Ectodermal cell (in vitro differentiated cells): ENCODE results near the gene KLF6.

ENCODE experiments used
- H3K27ac ChIP-seq: 2 replicates; pipeline ENCODE4 v1.7.0; 2013; ENCODE audit warnings: mild to moderate bottlenecking, low read depth, low read length; ENCODE audit not compliant: insufficient read depth, poor library complexity, severe bottlenecking
- H3K27me3 ChIP-seq: 2 replicates; pipeline ENCODE4 v1.7.0; 2013; ENCODE audit warnings: mild to moderate bottlenecking, low read length; ENCODE audit not compliant: insufficient read depth, control insufficient read depth, poor library complexity, severe bottlenecking
- H3K36me3 ChIP-seq: one replicate; pipeline ENCODE4 v1.7.0; 2013; ENCODE audit warnings: low read length; ENCODE audit not compliant: control insufficient read depth, insufficient read depth
- H3K4me1 ChIP-seq: one replicate; pipeline ENCODE4 v1.7.0; 2013; ENCODE audit warnings: low read length; ENCODE audit not compliant: control insufficient read depth, insufficient read depth
- H3K4me3 ChIP-seq: 2 replicates; pipeline ENCODE4 v1.7.0; 2013; ENCODE audit warnings: low read depth, low read length, control low read depth; ENCODE audit not compliant: insufficient read depth
- H3K9me3 ChIP-seq: 2 replicates; pipeline ENCODE4 v1.7.0; 2013; ENCODE audit warnings: mild to moderate bottlenecking, low read length, moderate library complexity; ENCODE audit not compliant: control insufficient read depth
- WGBS, 2 experiments: methylation state at CpG; one replicate each; pipeline ENCODE4 v1.1.7; 2013; ENCODE audit warnings: missing lambda C conversion rate in 2 of 2; 5-methylcytosine and 5-hydroxymethylcytosine counted together

The KLF6 gene

GRCh38 chr10:3763852-3764625 is 21.0 kb downstream of the KLF6 start:
- 89 to 94% methylated on average over 8 of the region's 8 CpGs for WGBS, 2 experiments
- no peaks in the 10 kb centered on the region for H3K4me1 ChIP-seq
- no peak overlapping the region for H3K4me3 ChIP-seq
- no peaks in the 10 kb centered on the region for H3K27me3 ChIP-seq
- H3K27ac ChIP-seq, result no peak overlapping the region
- no peaks in the 10 kb centered on the region for H3K9me3 ChIP-seq
- H3K36me3 ChIP-seq, result no peaks in the 10 kb centered on the region

DNA sequence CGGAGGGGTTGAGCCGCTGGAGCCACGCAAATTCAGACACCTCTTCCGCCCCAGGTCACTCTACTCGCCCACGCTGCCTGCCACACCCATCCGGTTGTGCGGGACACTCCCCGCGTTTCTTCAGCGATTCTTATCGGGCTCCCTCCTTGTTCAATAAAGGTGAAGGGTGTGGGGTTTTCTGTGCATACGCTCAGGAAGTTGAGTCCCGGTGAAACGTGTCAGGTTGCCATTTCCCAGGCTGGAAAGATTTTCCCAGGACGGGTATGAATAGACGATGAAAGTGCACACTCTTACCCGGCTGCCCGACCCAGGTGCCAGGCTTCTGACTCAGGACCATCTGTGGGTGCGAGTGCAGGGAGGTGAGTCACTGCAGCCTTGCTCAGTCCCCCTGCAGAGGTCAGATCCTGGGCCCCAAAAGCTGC is 22.0 kb downstream of the KLF6 start:
- Histone ChIP-seq H3K27ac (no peak overlapping the region), H3K9me3 (no peaks in the 10 kb centered on the region), H3K4me1 (no peaks in the 10 kb centered on the region), H3K36me3 (no peaks in the 10 kb centered on the region), H3K27me3 (no peaks in the 10 kb centered on the region), H3K4me3 (no peak overlapping the region)
- WGBS, 2 experiments, result 92 to 94% methylated on average over 20 of the region's 20 CpGs

- Histone ChIP-seq H3K4me3 (no peak overlapping the region), H3K4me1 (no peaks in the 10 kb centered on the region), H3K36me3 (no peaks in the 10 kb centered on the region), H3K9me3 (no peaks in the 10 kb centered on the region), H3K27ac (no peak overlapping the region), H3K27me3 (no peaks in the 10 kb centered on the region)
- WGBS, 2 experiments, result 93% methylated on average over 1 of the region's 1 CpG; no CpG with 5 or more reads in 1 of the 2 experiments
Observed at GRCh38 chr10:3762309-3762708, 22.7 kb downstream of the KLF6 start.

GRCh38 chr10:3761904-3762303 is 23.1 kb downstream of the KLF6 start:
- no peaks in the 10 kb centered on the region for H3K27me3 ChIP-seq
- H3K4me1 ChIP-seq, result no peaks in the 10 kb centered on the region

GRCh38 chr10:3761021-3761686 is 23.9 kb downstream of the KLF6 start:
- Histone ChIP-seq H3K9me3 (no peaks in the 10 kb centered on the region), H3K4me1 (no peaks in the 10 kb centered on the region), H3K4me3 (no peak overlapping the region), H3K36me3 (no peaks in the 10 kb centered on the region), H3K27me3 (no peaks in the 10 kb centered on the region), H3K27ac (no peak overlapping the region)
- WGBS, 2 experiments, result 92 to 96% methylated on average over 8 of the region's 8 CpGs

More at GRCh38 chr10:3761904-3762303, 23.1 kb downstream of the KLF6 start:
- Histone ChIP-seq H3K36me3 (no peaks in the 10 kb centered on the region), H3K27ac (no peak overlapping the region), H3K9me3 (no peaks in the 10 kb centered on the region), H3K4me3 (no peak overlapping the region)
- WGBS, 2 experiments, result 29 to 34% methylated on average over 5 of the region's 5 CpGs

- no peak overlapping the region for H3K27ac ChIP-seq
- H3K27me3 ChIP-seq, result no peaks in the 10 kb centered on the region
- H3K9me3 ChIP-seq, result no peaks in the 10 kb centered on the region
- WGBS, 2 experiments, result 94 to 96% methylated on average over 13 to 14 of the region's 14 CpGs
- no peaks in the 10 kb centered on the region for H3K4me1 ChIP-seq
- no peaks in the 10 kb centered on the region for H3K36me3 ChIP-seq
- no peak overlapping the region for H3K4me3 ChIP-seq
Observed at GRCh38 chr10:3760083-3760482, 24.9 kb downstream of the KLF6 start.

GRCh38 chr10:3759397-3759796 is 25.6 kb downstream of the KLF6 start:
- Histone ChIP-seq H3K4me1 (no peaks in the 10 kb centered on the region), H3K9me3 (no peaks in the 10 kb centered on the region), H3K36me3 (no peaks in the 10 kb centered on the region), H3K4me3 (no peak overlapping the region), H3K27ac (no peak overlapping the region), H3K27me3 (no peaks in the 10 kb centered on the region)
- 93 to 98% methylated on average over 2 of the region's 2 CpGs for WGBS, 2 experiments

DNA sequence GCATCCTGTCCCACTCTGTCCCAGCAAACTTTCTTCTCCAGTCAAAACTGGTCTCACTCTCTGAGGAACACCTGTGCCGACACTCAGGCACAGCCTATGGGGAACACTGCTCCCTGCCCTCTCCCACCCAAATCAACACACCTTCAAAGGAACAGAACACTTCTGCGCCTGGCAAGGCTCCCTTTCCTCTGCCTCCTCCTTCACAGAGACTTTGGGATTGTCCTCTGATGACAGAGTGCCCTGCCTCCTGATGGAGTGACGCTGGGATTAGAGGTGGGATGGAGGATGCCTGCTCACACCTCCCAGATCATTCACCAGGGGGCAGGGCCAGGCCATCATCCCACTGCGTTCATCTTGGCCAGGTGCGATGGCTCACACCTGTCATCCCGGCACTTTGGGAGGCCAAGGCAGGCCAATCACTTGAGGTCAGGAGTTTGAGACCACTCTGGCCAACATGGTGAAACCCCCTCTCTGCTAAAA is 26.5 kb downstream of the KLF6 start:
- Histone ChIP-seq H3K4me1 (no peaks in the 10 kb centered on the region), H3K36me3 (no peaks in the 10 kb centered on the region), H3K9me3 (no peaks in the 10 kb centered on the region), H3K4me3 (no peak overlapping the region), H3K27ac (no peak overlapping the region), H3K27me3 (no peaks in the 10 kb centered on the region)
- WGBS, 2 experiments, result 87 to 91% methylated on average over 6 of the region's 6 CpGs

DNA sequence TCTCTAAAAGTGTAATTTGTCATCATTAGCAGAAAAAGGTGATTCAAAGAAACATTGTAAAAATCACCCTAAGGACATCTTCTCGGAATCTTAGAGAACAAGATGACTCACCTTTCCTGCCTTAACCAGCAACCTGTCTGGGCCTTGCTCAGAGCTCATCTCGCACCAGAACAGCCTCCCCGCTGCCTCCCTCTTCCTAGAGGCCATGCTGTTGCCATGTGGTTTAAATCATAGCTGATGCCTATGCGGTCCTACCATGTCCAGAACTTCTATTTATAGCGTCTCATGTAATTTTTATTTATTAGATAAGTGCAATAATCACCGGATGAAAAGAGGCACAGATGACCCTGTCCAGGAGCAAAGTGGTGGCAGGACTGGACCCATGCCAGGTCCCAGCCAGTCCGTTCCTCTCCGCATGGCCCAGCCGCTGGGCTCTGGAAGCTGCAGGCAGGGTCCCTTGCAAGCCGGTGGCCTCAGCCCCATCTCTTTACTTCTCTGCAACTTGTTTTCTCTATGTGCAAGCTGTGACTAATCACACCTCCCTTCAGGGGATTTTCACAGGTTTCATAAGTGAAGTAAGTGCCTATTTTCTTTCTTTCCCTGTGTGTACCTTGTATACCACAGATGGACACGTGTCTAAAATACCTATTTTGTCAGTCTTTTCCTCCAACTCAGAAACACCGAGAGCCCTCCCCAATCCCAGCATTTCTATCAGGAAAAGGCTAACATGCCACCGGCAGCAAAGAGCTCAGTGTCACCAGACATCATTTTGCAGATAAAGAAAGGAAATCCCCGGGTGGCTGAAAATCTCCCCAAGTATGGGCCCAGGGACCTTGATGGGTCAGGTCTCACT is 27.1 kb downstream of the KLF6 start:
- no peaks in the 10 kb centered on the region for H3K4me1 ChIP-seq
- H3K27ac ChIP-seq, result no peak overlapping the region
- no peak overlapping the region for H3K4me3 ChIP-seq
- H3K36me3 ChIP-seq, result no peaks in the 10 kb centered on the region
- no peaks in the 10 kb centered on the region for H3K27me3 ChIP-seq
- 90 to 91% methylated on average over 14 of the region's 14 CpGs for WGBS, 2 experiments
- no peaks in the 10 kb centered on the region for H3K9me3 ChIP-seq

DNA sequence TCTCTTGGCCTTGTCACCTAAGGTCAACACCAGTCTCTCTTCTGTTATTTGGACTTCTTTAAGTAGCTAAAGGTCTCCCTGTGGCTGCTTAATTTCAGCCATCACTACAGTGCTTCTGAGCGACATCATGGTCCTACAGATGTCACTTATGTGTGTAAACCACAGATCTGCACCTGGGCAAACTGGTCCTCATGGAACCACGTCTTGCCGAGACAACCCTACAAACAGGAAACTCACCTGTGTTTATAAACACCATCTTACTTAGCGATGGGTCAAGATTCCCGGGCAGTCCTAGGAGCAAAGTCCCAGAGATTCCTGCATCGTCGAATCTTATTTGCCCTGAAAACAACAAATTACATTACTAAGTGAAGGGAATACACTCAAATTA is 27.8 kb downstream of the KLF6 start:
- Histone ChIP-seq H3K36me3 (no peaks in the 10 kb centered on the region), H3K27me3 (no peaks in the 10 kb centered on the region), H3K9me3 (no peaks in the 10 kb centered on the region), H3K4me1 (no peaks in the 10 kb centered on the region), H3K4me3 (no peak overlapping the region), H3K27ac (no peak overlapping the region)
- WGBS, 2 experiments, result 94 to 95% methylated on average over 7 of the region's 7 CpGs
